GM10847 (cell line): ENCODE measurements around the gene GCFC2.
A peak's percentile ranks its signal among the peaks of the same experiment; 100 is the strongest.

Experiments
- POLR2A ChIP-seq: IDR thresholded peaks from 2 replicates; pipeline ENCODE4 v1.6.1; 2011; ENCODE audit not compliant: insufficient read length; ENCODE audit errors: extremely low read depth

GCFC2 gene

GRCh38 chr2:75710577-75711253 is at the start of gene GCFC2:
Gene GCFC2, minus strand, starts transcription at chr2:75710915. Its CDS starts 60 bp downstream, at chr2:75710855.
- peak; percentile 77 for TF ChIP-seq POLR2A

GRCh38 chr2:75752828-75753227 is 42.1 kb upstream of the GCFC2 start:
- TF ChIP-seq POLR2A, result no peak

GRCh38 chr2:75751824-75752468 is 41.2 kb upstream of the GCFC2 start:
- TF ChIP-seq POLR2A, result no peak

GRCh38 chr2:75751360-75751759 is 40.6 kb upstream of the GCFC2 start:
- no peak for TF ChIP-seq POLR2A

GRCh38 chr2:75737961-75738360 is 27.2 kb upstream of the GCFC2 start:
- no peak for TF ChIP-seq POLR2A

- no peak for TF ChIP-seq POLR2A
These were observed 25.6 kb upstream of the GCFC2 start for GRCh38 chr2:75736276-75736675.

- TF ChIP-seq POLR2A, result no peak
These were observed 19.1 kb upstream of the GCFC2 start for GRCh38 chr2:75729861-75730260.

- TF ChIP-seq POLR2A, result no peak
These were observed 18.1 kb upstream of the GCFC2 start for GRCh38 chr2:75728614-75729419.

- no peak for TF ChIP-seq POLR2A
These were observed 12.0 kb upstream of the GCFC2 start for GRCh38 chr2:75722687-75723086.

- TF ChIP-seq POLR2A, result no peak
These were observed 9.8 kb upstream of the GCFC2 start for GRCh38 chr2:75720525-75720924.

- no peak for TF ChIP-seq POLR2A
These were observed 8.9 kb upstream of the GCFC2 start for GRCh38 chr2:75719616-75720015.

- no peak for TF ChIP-seq POLR2A
These were observed 5.7 kb upstream of the GCFC2 start for GRCh38 chr2:75716406-75716805.

- no peak for TF ChIP-seq POLR2A
These were observed 517 bp downstream of the GCFC2 start for GRCh38 chr2:75710220-75710576.

GRCh38 chr2:75709297-75709696 is 1.4 kb downstream of the GCFC2 start:
- no peak for TF ChIP-seq POLR2A

GRCh38 chr2:75707901-75708300 is 2.8 kb downstream of the GCFC2 start:
- TF ChIP-seq POLR2A, result no peak

- no peak for TF ChIP-seq POLR2A
These were observed 4.8 kb downstream of the GCFC2 start for GRCh38 chr2:75705921-75706320.
